ENCODE measurements around the gene ROBO1.

DNA sequence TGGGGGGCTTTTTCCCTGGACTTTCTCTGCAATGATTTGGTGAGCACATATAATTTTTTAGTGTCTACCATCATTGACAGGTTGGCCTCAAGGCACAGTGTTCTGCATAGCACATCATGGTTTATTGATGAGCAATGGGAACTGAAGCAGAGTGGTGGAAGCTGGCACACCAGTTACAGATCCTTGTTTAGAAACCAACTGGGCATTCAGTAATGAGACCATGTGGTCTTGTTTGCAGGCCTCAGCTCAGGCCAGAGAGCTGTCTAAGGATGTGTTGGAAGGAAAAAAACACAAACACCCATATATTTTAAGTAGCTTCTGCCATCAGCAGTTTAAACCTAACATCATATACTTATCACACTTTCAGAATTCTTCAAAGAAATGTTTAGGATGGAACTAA is 610.6 kb downstream of the ROBO1 start:
- TF ChIP-seq, protein P1, sequence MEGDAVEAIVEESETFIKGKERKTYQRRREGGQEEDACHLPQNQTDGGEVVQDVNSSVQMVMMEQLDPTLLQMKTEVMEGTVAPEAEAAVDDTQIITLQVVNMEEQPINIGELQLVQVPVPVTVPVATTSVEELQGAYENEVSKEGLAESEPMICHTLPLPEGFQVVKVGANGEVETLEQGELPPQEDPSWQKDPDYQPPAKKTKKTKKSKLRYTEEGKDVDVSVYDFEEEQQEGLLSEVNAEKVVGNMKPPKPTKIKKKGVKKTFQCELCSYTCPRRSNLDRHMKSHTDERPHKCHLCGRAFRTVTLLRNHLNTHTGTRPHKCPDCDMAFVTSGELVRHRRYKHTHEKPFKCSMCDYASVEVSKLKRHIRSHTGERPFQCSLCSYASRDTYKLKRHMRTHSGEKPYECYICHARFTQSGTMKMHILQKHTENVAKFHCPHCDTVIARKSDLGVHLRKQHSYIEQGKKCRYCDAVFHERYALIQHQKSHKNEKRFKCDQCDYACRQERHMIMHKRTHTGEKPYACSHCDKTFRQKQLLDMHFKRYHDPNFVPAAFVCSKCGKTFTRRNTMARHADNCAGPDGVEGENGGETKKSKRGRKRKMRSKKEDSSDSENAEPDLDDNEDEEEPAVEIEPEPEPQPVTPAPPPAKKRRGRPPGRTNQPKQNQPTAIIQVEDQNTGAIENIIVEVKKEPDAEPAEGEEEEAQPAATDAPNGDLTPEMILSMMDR (IDR thresholded peaks at IDR 0.05): no peak
- no peak for TF ChIP-seq POLR2A (IDR thresholded peaks at IDR 0.05)
